ENCODE results near the gene KRTAP4-16.
"Not testable (repeated sequence)": the region's sequence is repeated elsewhere in the genome, so short reads cannot be mapped to it uniquely, and the experiment has no call there.

KRTAP4-16 gene

GRCh38 chr17:41118721-41119120 is 16.7 kb upstream of the KRTAP4-16 start:
- no peak for DNase-seq

- not testable (repeated sequence) for DNase-seq
These were observed 15.9 kb upstream of the KRTAP4-16 start, which contains the start of gene KRTAP4-11 for GRCh38 chr17:41117846-41118386. KRTAP4-11 (minus strand) TSS chr17:41118373; CDS start chr17:41118315, 58 bp downstream.

- DNase-seq: no peak
These were observed 14.3 kb upstream of the KRTAP4-16 start for GRCh38 chr17:41116297-41116696.

- no peak for DNase-seq
These were observed 9.3 kb upstream of the KRTAP4-16 start for GRCh38 chr17:41111151-41111885.

- not testable (repeated sequence) for DNase-seq
These were observed 6.8 kb upstream of the KRTAP4-16 start for GRCh38 chr17:41108728-41109386.

- DNase-seq: no peak
These were observed 6.0 kb upstream of the KRTAP4-16 start for GRCh38 chr17:41107941-41108450.

- not testable (repeated sequence) for DNase-seq
These were observed 3.3 kb upstream of the KRTAP4-16 start, which contains the start of gene KRTAP4-9 for GRCh38 chr17:41105347-41105746. KRTAP4-9 (plus strand) TSS chr17:41105389; CDS start chr17:41105389, 0 bp downstream.

GRCh38 chr17:41104386-41105038 is 2.5 kb upstream of the KRTAP4-16 start:
- DNase-seq: not testable (repeated sequence)

- DNase-seq: no peak
These were observed 1.9 kb upstream of the KRTAP4-16 start for GRCh38 chr17:41103896-41104295.

GRCh38 chr17:41099682-41100480 is 2.1 kb downstream of the KRTAP4-16 start:
- not testable (repeated sequence) for DNase-seq

- no peak for DNase-seq
These were observed 3.5 kb downstream of the KRTAP4-16 start for GRCh38 chr17:41098481-41098880.

GRCh38 chr17:41098042-41098441 is 4.0 kb downstream of the KRTAP4-16 start, which contains the start of gene KRTAP4-8:
KRTAP4-8 (minus strand) TSS chr17:41098142; CDS start chr17:41098084, 58 bp downstream.
- no peak for DNase-seq

GRCh38 chr17:41096055-41096454 is 6.0 kb downstream of the KRTAP4-16 start:
- DNase-seq: no peak

GRCh38 chr17:41088760-41089352 is 13.2 kb downstream of the KRTAP4-16 start:
- DNase-seq: not testable (repeated sequence)

GRCh38 chr17:41084100-41084856 is 17.7 kb downstream of the KRTAP4-16 start, which contains the start of gene KRTAP4-7:
KRTAP4-7 (plus strand) TSS chr17:41084150; CDS start chr17:41084207, 57 bp downstream.
- DNase-seq: not testable (repeated sequence)

GRCh38 chr17:41083427-41083826 is 18.6 kb downstream of the KRTAP4-16 start:
- not testable (repeated sequence) for DNase-seq

GRCh38 chr17:41082626-41083025 is 19.4 kb downstream of the KRTAP4-16 start:
- peak; percentile 43 for DNase-seq

- no peak for DNase-seq
These were observed 25.2 kb downstream of the KRTAP4-16 start for GRCh38 chr17:41076788-41077187.

- DNase-seq: no peak
These were observed 28.3 kb downstream of the KRTAP4-16 start for GRCh38 chr17:41073676-41074075.

GRCh38 chr17:41071606-41072360 is 30.2 kb downstream of the KRTAP4-16 start:
- peak; percentile 62 for DNase-seq

Data from NCI-H69 (cell line).